ENCODE data around the gene LRRC32. TPM values are rescaled to one million over a fixed set of nuclear protein-coding genes. Genes with fewer than 3 reads are reported as not detected.
"Not testable (repeated sequence)": the region's sequence is repeated elsewhere in the genome, so short reads cannot be mapped to it uniquely, and the experiment has no call there.

Gene LRRC32
- total RNA-seq, 1 donor from 2014 or later: 0.77 TPM

DNA sequence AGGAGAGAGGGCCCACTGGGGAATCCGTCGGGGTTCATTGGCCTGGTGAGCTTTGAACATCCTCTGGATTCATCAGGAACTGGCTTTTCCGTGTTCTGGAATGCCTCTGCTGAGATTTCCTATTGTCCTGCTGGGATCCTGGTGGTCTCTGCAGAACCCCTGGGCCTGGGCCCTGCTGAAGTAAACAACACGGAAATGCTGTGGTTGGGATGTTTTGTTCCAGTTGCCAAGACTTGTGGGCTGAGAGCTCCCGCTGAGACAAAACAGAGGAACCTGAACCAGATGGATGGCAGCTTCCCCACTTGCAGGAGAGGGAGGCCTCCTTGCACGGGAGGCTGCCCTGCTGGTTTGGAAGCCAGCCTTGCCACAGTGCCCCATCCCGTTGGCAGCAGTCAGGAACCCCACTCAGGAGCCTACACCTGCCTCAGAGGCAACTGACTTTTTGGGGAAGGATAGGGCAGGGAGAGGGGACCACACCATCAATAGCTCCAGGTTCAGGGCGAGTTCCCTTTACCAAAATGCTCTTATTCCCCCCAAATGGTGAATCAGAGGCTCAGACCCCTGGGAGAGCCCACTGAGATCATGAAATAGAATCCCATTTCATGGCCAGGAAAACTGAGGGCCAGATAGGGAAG lies 60.7 kb downstream of the LRRC32 start:
- H3K27ac Mint-ChIP-seq (ENCODE audit: unreplicated experiment): no peak overlapping the region

GRCh38 chr11:76608879-76609460 lies 61.6 kb downstream of the LRRC32 start:
- not testable (repeated sequence) for H3K27me3 Mint-ChIP-seq (ENCODE audit: low read depth); H3K9me3 Mint-ChIP-seq; H3K27ac Mint-ChIP-seq (ENCODE audit: unreplicated experiment); H3K36me3 Mint-ChIP-seq (ENCODE audit: low read depth); DNase-seq (ENCODE audit: low read depth, low spot score); H3K4me3 Mint-ChIP-seq
- peaks cover 21% of the 10 kb centered on the region for H3K4me1 Mint-ChIP-seq

More for the DNA sequence above, 60.7 kb downstream of the LRRC32 start:
- Mint-ChIP-seq H3K9me3 (peaks cover 6% of the 10 kb centered on the region), H3K4me3 (no peak overlapping the region), H3K27me3 (ENCODE audit: low read depth) (no peaks in the 10 kb centered on the region), H3K36me3 (ENCODE audit: low read depth) (no peaks in the 10 kb centered on the region), H3K4me1 (peaks cover 21% of the 10 kb centered on the region)
- TF ChIP-seq, protein P1, sequence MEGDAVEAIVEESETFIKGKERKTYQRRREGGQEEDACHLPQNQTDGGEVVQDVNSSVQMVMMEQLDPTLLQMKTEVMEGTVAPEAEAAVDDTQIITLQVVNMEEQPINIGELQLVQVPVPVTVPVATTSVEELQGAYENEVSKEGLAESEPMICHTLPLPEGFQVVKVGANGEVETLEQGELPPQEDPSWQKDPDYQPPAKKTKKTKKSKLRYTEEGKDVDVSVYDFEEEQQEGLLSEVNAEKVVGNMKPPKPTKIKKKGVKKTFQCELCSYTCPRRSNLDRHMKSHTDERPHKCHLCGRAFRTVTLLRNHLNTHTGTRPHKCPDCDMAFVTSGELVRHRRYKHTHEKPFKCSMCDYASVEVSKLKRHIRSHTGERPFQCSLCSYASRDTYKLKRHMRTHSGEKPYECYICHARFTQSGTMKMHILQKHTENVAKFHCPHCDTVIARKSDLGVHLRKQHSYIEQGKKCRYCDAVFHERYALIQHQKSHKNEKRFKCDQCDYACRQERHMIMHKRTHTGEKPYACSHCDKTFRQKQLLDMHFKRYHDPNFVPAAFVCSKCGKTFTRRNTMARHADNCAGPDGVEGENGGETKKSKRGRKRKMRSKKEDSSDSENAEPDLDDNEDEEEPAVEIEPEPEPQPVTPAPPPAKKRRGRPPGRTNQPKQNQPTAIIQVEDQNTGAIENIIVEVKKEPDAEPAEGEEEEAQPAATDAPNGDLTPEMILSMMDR (conservative IDR thresholded peaks at IDR 0.05): no peak
- DNase-seq (ENCODE audit: low read depth, low spot score): no peak

GRCh38 chr11:76608228-76608627 lies 62.3 kb downstream of the LRRC32 start:
- not testable (repeated sequence) for H3K36me3 Mint-ChIP-seq (ENCODE audit: low read depth); H3K27me3 Mint-ChIP-seq (ENCODE audit: low read depth); H3K9me3 Mint-ChIP-seq; H3K27ac Mint-ChIP-seq (ENCODE audit: unreplicated experiment); DNase-seq (ENCODE audit: low read depth, low spot score); H3K4me3 Mint-ChIP-seq
- peaks cover 21% of the 10 kb centered on the region for H3K4me1 Mint-ChIP-seq

Other genes with a start within 250 kb of the LRRC32 start
- 39.1 and 40.1 TPM in 2 replicates for gene EMSY, start 225.7 kb downstream of the LRRC32 start, total RNA-seq
- gene TSKU, start 112.6 kb upstream of the LRRC32 start, total RNA-seq: 27.5 and 28.3 TPM in 2 replicates
- 16.7 and 19.0 TPM in 2 replicates for gene ACER3, start 190.2 kb upstream of the LRRC32 start, total RNA-seq